WTC11 (cell line): ENCODE measurements around the gene CA5A.

Source experiments
- CREB1 ChIP-seq: sonication (generic); formaldehyde crosslinking; IDR thresholded peaks from 2 replicates; pipeline ENCODE4 v1.8.0; 2023; ENCODE audit warnings: mild to moderate bottlenecking, missing genetic modification reagents
- ESRRA ChIP-seq: sonication (generic); formaldehyde crosslinking; IDR thresholded peaks from 2 replicates; pipeline ENCODE4 v1.8.1; 2022; ENCODE audit warnings: mild to moderate bottlenecking, missing genetic modification reagents, borderline replicate concordance
- JUN ChIP-seq: sonication (generic); formaldehyde crosslinking; IDR thresholded peaks from 2 replicates; pipeline ENCODE4 v1.8.0; 2023; ENCODE audit warnings: mild to moderate bottlenecking, missing genetic modification reagents
- NR3C1 ChIP-seq: sonication (generic); formaldehyde crosslinking; conservative IDR thresholded peaks from 2 replicates; pipeline ENCODE4 v1.8.1; 2023; ENCODE audit warnings: low read depth, mild to moderate bottlenecking, missing genetic modification reagents
- SP1 ChIP-seq: sonication (generic); formaldehyde crosslinking; conservative IDR thresholded peaks from 2 replicates; pipeline ENCODE4 v1.8.1; 2022; ENCODE audit warnings: missing genetic modification reagents
- TEAD4 ChIP-seq: sonication (generic); formaldehyde crosslinking; IDR thresholded peaks from 2 replicates; pipeline ENCODE4 v1.8.0; 2022; ENCODE audit warnings: mild to moderate bottlenecking, missing genetic modification reagents
- ZNF121 ChIP-seq: sonication (generic); formaldehyde crosslinking; IDR thresholded peaks from 2 replicates; pipeline ENCODE4 v1.8.0; 2023; ENCODE audit warnings: missing genetic modification reagents
- ZNF317 ChIP-seq: sonication (generic); formaldehyde crosslinking; IDR thresholded peaks from 2 replicates; pipeline ENCODE4 v1.8.1; 2023; ENCODE audit warnings: low read depth, mild to moderate bottlenecking, moderate library complexity, missing genetic modification reagents, borderline replicate concordance
- TF ChIP-seq, protein P1 (sequence below): sonication (generic); formaldehyde crosslinking; IDR thresholded peaks from 2 replicates; pipeline ENCODE4 v1.8.1; 2023; ENCODE audit warnings: mild to moderate bottlenecking, missing genetic modification reagents, borderline replicate concordance
- TF ChIP-seq, protein P2 (sequence below): sonication (generic); formaldehyde crosslinking; IDR thresholded peaks from 2 replicates; pipeline ENCODE4 v1.8.0; 2023; ENCODE audit warnings: missing genetic modification reagents, mild to moderate bottlenecking, borderline replicate concordance
- TF ChIP-seq, protein P3 (sequence below): fragments of 200-600 bp; IDR thresholded peaks from 2 replicates; pipeline ENCODE4 v1.8.0; 2022; ENCODE audit warnings: antibody characterized with exemption
- TF ChIP-seq, protein P4 (sequence below): sonication (generic); formaldehyde crosslinking; IDR thresholded peaks from 2 replicates; pipeline ENCODE4 v1.8.1; 2022; ENCODE audit warnings: mild to moderate bottlenecking, moderate library complexity, missing genetic modification reagents
- TF ChIP-seq, protein P5 (sequence below): fragments of 250-450 bp; sonication (Bioruptor Pico); IDR thresholded peaks from 2 replicates; pipeline ENCODE4 v2.1.2; 2022; ENCODE audit warnings: mild to moderate bottlenecking, moderate library complexity
- TF ChIP-seq, protein P6 (sequence below): sonication (generic); formaldehyde crosslinking; IDR thresholded peaks from 2 replicates; pipeline ENCODE4 v1.8.0; 2022; ENCODE audit warnings: mild to moderate bottlenecking, missing genetic modification reagents

DNA sequence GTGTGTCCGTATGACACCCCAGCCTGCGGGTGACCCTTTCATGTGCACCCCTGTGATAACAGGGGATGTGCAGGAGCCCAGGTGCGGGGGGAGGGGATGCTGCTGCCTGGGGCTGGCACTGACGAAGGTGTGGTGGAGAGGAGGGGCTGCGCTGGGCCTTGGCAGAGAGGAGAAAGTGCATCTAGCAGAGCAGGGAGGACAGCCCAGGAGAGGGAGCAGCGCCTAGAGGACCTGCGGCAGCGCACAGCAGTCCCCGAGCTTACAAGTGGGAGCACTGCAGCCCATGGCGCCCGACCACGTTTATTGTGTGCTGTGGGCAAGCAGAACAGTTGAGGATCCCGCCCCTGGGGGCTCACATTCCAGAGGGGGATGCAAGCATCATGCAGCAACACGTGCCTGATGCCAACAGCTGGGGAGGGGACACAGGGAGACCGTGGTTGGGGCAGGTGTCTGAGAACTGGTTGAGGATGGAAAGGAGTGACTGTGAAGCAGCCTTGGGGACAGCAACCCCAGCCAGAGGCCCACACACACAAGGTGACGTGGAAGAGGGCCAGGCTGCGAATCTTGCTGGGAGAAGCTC, 56.1 kb downstream of the CA5A start:
- TF ChIP-seq, protein P1, sequence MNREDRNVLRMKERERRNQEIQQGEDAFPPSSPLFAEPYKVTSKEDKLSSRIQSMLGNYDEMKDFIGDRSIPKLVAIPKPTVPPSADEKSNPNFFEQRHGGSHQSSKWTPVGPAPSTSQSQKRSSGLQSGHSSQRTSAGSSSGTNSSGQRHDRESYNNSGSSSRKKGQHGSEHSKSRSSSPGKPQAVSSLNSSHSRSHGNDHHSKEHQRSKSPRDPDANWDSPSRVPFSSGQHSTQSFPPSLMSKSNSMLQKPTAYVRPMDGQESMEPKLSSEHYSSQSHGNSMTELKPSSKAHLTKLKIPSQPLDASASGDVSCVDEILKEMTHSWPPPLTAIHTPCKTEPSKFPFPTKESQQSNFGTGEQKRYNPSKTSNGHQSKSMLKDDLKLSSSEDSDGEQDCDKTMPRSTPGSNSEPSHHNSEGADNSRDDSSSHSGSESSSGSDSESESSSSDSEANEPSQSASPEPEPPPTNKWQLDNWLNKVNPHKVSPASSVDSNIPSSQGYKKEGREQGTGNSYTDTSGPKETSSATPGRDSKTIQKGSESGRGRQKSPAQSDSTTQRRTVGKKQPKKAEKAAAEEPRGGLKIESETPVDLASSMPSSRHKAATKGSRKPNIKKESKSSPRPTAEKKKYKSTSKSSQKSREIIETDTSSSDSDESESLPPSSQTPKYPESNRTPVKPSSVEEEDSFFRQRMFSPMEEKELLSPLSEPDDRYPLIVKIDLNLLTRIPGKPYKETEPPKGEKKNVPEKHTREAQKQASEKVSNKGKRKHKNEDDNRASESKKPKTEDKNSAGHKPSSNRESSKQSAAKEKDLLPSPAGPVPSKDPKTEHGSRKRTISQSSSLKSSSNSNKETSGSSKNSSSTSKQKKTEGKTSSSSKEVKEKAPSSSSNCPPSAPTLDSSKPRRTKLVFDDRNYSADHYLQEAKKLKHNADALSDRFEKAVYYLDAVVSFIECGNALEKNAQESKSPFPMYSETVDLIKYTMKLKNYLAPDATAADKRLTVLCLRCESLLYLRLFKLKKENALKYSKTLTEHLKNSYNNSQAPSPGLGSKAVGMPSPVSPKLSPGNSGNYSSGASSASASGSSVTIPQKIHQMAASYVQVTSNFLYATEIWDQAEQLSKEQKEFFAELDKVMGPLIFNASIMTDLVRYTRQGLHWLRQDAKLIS (CRISPR knock-in tag) = no peak
- TF ChIP-seq, protein P2, sequence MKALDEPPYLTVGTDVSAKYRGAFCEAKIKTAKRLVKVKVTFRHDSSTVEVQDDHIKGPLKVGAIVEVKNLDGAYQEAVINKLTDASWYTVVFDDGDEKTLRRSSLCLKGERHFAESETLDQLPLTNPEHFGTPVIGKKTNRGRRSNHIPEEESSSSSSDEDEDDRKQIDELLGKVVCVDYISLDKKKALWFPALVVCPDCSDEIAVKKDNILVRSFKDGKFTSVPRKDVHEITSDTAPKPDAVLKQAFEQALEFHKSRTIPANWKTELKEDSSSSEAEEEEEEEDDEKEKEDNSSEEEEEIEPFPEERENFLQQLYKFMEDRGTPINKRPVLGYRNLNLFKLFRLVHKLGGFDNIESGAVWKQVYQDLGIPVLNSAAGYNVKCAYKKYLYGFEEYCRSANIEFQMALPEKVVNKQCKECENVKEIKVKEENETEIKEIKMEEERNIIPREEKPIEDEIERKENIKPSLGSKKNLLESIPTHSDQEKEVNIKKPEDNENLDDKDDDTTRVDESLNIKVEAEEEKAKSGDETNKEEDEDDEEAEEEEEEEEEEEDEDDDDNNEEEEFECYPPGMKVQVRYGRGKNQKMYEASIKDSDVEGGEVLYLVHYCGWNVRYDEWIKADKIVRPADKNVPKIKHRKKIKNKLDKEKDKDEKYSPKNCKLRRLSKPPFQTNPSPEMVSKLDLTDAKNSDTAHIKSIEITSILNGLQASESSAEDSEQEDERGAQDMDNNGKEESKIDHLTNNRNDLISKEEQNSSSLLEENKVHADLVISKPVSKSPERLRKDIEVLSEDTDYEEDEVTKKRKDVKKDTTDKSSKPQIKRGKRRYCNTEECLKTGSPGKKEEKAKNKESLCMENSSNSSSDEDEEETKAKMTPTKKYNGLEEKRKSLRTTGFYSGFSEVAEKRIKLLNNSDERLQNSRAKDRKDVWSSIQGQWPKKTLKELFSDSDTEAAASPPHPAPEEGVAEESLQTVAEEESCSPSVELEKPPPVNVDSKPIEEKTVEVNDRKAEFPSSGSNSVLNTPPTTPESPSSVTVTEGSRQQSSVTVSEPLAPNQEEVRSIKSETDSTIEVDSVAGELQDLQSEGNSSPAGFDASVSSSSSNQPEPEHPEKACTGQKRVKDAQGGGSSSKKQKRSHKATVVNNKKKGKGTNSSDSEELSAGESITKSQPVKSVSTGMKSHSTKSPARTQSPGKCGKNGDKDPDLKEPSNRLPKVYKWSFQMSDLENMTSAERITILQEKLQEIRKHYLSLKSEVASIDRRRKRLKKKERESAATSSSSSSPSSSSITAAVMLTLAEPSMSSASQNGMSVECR (CRISPR knock-in tag) = no peak
- no peak for TF ChIP-seq SP1 (CRISPR knock-in tag)
- TF ChIP-seq, protein P3, sequence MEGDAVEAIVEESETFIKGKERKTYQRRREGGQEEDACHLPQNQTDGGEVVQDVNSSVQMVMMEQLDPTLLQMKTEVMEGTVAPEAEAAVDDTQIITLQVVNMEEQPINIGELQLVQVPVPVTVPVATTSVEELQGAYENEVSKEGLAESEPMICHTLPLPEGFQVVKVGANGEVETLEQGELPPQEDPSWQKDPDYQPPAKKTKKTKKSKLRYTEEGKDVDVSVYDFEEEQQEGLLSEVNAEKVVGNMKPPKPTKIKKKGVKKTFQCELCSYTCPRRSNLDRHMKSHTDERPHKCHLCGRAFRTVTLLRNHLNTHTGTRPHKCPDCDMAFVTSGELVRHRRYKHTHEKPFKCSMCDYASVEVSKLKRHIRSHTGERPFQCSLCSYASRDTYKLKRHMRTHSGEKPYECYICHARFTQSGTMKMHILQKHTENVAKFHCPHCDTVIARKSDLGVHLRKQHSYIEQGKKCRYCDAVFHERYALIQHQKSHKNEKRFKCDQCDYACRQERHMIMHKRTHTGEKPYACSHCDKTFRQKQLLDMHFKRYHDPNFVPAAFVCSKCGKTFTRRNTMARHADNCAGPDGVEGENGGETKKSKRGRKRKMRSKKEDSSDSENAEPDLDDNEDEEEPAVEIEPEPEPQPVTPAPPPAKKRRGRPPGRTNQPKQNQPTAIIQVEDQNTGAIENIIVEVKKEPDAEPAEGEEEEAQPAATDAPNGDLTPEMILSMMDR = no peak
- no peak for TF ChIP-seq ZNF121 (CRISPR knock-in tag)
- TF ChIP-seq, protein P4, sequence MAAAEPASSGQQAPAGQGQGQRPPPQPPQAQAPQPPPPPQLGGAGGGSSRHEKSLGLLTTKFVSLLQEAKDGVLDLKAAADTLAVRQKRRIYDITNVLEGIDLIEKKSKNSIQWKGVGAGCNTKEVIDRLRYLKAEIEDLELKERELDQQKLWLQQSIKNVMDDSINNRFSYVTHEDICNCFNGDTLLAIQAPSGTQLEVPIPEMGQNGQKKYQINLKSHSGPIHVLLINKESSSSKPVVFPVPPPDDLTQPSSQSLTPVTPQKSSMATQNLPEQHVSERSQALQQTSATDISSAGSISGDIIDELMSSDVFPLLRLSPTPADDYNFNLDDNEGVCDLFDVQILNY = no peak
- no peak for TF ChIP-seq CREB1 (CRISPR knock-in tag)
- TF ChIP-seq, protein P5, sequence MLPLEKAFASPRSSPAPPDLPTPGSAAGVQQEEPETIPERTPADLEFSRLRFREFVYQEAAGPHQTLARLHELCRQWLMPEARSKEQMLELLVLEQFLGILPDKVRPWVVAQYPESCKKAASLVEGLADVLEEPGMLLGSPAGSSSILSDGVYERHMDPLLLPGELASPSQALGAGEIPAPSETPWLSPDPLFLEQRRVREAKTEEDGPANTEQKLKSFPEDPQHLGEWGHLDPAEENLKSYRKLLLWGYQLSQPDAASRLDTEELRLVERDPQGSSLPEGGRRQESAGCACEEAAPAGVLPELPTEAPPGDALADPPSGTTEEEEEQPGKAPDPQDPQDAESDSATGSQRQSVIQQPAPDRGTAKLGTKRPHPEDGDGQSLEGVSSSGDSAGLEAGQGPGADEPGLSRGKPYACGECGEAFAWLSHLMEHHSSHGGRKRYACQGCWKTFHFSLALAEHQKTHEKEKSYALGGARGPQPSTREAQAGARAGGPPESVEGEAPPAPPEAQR (CRISPR knock-in tag) = no peak
- TF ChIP-seq JUN = no peak
- no peak for TF ChIP-seq TEAD4 (CRISPR knock-in tag)
- no peak for TF ChIP-seq NR3C1
- TF ChIP-seq ZNF317 = no peak
- TF ChIP-seq, protein P6, sequence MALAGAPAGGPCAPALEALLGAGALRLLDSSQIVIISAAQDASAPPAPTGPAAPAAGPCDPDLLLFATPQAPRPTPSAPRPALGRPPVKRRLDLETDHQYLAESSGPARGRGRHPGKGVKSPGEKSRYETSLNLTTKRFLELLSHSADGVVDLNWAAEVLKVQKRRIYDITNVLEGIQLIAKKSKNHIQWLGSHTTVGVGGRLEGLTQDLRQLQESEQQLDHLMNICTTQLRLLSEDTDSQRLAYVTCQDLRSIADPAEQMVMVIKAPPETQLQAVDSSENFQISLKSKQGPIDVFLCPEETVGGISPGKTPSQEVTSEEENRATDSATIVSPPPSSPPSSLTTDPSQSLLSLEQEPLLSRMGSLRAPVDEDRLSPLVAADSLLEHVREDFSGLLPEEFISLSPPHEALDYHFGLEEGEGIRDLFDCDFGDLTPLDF (CRISPR knock-in tag) = no peak
- no peak for TF ChIP-seq ESRRA (CRISPR knock-in tag)
